Measurements from ENCODE around the gene LTBP1. TPM values are rescaled to one million over a fixed set of nuclear protein-coding genes. Genes with fewer than 3 reads are reported as not detected.

Gene LTBP1
- total RNA-seq, 1 donor from 2014 or later, result 0.07 TPM

DNA sequence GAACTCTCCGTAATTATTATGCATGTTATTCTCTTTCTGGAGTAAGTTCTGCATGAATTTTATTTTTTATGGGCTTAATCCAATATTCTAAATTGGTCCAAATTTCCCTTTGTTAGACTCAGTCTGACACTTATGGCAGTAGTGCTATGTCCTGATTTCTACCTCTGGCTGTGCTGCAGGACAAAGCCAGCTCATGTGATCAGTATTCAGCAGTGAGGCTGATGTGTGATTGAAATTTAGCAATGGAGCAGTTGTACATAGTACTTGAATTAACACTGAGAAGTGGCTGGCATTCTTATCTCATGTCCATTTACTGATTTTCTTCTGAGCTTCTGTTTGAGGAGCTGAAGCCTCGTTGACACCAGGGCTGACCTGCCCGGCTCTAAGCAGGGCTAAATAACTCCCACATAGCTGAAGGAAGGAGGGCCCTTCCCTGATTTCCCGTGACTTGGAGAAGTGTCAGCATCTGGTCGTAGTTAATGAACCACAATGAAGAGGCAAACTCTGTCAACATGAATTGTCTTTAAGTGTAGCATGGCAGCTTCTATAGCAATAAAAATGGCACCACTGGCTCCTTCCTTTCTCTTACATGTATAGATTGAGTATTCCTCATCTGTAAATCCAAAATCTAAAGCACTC lies 370.7 kb downstream of the LTBP1 start:
- CTCF ChIA-PET, result no interaction called here
- no peaks in the 10 kb centered on the region for H3K9me3 Mint-ChIP-seq
- ATAC-seq (ENCODE audit: low read depth) (no peak), DNase-seq (no peak)
- TF ChIP-seq, protein P1, sequence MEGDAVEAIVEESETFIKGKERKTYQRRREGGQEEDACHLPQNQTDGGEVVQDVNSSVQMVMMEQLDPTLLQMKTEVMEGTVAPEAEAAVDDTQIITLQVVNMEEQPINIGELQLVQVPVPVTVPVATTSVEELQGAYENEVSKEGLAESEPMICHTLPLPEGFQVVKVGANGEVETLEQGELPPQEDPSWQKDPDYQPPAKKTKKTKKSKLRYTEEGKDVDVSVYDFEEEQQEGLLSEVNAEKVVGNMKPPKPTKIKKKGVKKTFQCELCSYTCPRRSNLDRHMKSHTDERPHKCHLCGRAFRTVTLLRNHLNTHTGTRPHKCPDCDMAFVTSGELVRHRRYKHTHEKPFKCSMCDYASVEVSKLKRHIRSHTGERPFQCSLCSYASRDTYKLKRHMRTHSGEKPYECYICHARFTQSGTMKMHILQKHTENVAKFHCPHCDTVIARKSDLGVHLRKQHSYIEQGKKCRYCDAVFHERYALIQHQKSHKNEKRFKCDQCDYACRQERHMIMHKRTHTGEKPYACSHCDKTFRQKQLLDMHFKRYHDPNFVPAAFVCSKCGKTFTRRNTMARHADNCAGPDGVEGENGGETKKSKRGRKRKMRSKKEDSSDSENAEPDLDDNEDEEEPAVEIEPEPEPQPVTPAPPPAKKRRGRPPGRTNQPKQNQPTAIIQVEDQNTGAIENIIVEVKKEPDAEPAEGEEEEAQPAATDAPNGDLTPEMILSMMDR (IDR thresholded peaks at IDR 0.05), result no peak
- H3K4me1 Mint-ChIP-seq, result peaks cover 13% of the 10 kb centered on the region
- H3K27ac Mint-ChIP-seq, result no peak overlapping the region
- POLR2A ChIA-PET, result no interaction called here
- no peak overlapping the region for H3K4me3 Mint-ChIP-seq
- intact Hi-C loops (cut with micrococcal nuclease), result no loop called here
- no peaks in the 10 kb centered on the region for H3K36me3 Mint-ChIP-seq (ENCODE audit: low read depth)
- H3K27me3 Mint-ChIP-seq, result peaks cover 4% of the 10 kb centered on the region

DNA sequence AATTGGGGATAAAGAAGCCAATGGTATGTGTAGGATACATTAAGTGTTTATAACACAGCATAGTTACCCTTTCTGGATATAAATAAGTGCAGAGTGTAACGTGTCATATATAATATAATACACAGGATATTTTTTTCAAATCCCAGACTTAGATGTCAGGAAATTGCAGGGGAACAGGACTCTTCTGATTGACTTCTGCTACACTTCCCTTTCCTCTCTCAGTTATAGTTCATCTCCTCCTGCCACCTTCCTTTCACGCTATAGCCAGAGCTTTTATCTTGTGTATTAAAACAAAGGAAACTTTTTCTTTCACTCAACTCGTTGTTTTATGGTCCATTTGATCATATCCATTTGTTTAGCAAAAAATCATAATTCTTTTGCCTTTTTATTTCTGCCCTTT lies 371.7 kb downstream of the LTBP1 start:
- intact Hi-C loops (cut with micrococcal nuclease), result no loop called here
- Mint-ChIP-seq H3K27ac (no peak overlapping the region), H3K9me3 (no peaks in the 10 kb centered on the region), H3K36me3 (ENCODE audit: low read depth) (no peaks in the 10 kb centered on the region), H3K27me3 (no peaks in the 10 kb centered on the region), H3K4me3 (no peak overlapping the region), H3K4me1 (peaks cover 21% of the 10 kb centered on the region)
- TF ChIP-seq, protein P1 (IDR thresholded peaks at IDR 0.05), result no peak
- ATAC-seq (ENCODE audit: low read depth) (no peak), DNase-seq (no peak)
- ChIA-PET CTCF (no interaction called here), POLR2A (no interaction called here)

- TF ChIP-seq, protein P1 (IDR thresholded peaks at IDR 0.05), result no peak
- peaks cover 21% of the 10 kb centered on the region for H3K4me1 Mint-ChIP-seq
- CTCF ChIA-PET, result no interaction called here
- no peak overlapping the region for H3K4me3 Mint-ChIP-seq
- no peaks in the 10 kb centered on the region for H3K27me3 Mint-ChIP-seq
- intact Hi-C loops (cut with micrococcal nuclease), result no loop called here
- H3K9me3 Mint-ChIP-seq, result no peaks in the 10 kb centered on the region
- POLR2A ChIA-PET, result no interaction called here
- no peak overlapping the region for H3K27ac Mint-ChIP-seq
- DNase-seq, result no peak
- ATAC-seq (ENCODE audit: low read depth), result no peak
- H3K36me3 Mint-ChIP-seq (ENCODE audit: low read depth), result no peaks in the 10 kb centered on the region
Measured at GRCh38 chr2:33320573-33320972, 373.8 kb downstream of the LTBP1 start.

DNA sequence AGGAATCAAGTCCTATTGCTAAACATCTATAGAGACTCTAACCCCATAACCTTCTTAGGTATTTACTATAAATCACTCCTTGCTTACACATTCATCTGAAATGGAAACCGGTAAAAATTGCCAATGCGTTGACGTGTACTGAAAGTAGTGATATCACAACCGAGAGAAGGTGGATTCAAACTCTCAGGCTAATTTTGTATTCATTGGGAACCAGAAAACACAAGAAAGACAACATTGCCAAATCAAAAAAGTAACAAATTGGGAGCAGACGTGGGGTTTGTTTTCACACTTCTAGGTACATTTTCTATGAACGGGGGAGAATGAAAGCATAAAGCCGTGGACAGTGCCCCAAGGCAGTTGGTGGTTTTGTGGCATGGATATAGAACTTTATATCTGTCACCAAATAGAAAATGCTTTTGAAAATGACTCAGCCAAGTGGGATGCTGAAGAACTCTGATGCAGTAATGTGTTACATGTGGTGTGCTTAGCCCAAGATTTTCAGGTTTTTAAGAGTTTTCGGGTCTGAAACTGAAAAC lies 374.6 kb downstream of the LTBP1 start:
- H3K36me3 Mint-ChIP-seq (ENCODE audit: low read depth), result no peaks in the 10 kb centered on the region
- no peaks in the 10 kb centered on the region for H3K9me3 Mint-ChIP-seq
- H3K27me3 Mint-ChIP-seq, result no peaks in the 10 kb centered on the region
- no peak overlapping the region for H3K27ac Mint-ChIP-seq
- DNase-seq (no peak), ATAC-seq (ENCODE audit: low read depth) (no peak)
- peaks cover 21% of the 10 kb centered on the region for H3K4me1 Mint-ChIP-seq
- ChIA-PET CTCF (no interaction called here), POLR2A (interaction anchor here (0.7 kb wide), 1 partner anchor 51 kb away, joined by 3 read pairs; no protein-coding TSS in a partner anchor)
- intact Hi-C loops (cut with micrococcal nuclease), result no loop called here
- H3K4me3 Mint-ChIP-seq, result no peak overlapping the region
- TF ChIP-seq, protein P1 (IDR thresholded peaks at IDR 0.05), result no peak

DNA sequence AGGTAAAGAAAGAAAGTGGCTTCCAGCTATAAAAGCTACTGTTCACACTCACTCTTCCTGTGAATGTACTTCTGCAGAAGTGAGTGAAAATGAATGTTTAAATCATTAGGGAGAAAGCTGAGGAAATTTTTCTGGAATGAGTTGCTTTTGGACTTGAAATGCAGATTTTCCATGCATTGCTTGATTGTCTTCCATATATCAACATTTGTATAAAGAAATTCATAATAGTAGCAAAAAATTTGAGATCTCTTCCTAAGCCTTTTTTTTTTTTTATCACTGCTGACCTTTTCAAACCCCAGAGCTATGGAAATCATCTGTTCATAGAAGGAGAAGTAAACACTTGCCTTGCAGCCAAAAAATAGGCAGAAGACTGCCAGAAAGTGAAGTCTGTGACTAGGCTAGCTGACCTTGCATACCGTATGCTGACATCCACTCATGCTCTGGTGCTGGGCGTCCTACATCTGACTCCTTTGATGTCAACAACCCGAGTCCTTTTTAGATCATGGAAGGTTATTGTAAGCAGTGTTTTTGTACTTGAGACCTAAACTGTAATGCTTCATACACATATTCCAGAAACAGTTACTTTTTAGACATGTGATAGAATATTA lies 375.2 kb downstream of the LTBP1 start:
- intact Hi-C loops (cut with micrococcal nuclease), result loop anchor here (2.0 kb wide), 1 partner anchor 15 kb away; no protein-coding TSS in a partner anchor
- ChIA-PET POLR2A (interaction anchor here (0.7 kb wide), 1 partner anchor 50 kb away, joined by 3 read pairs; no protein-coding TSS in a partner anchor), CTCF (no interaction called here)
- TF ChIP-seq, protein P1 (IDR thresholded peaks at IDR 0.05), result no peak
- Mint-ChIP-seq H3K36me3 (ENCODE audit: low read depth) (no peaks in the 10 kb centered on the region), H3K9me3 (no peaks in the 10 kb centered on the region), H3K4me1 (peaks cover 21% of the 10 kb centered on the region), H3K4me3 (no peak overlapping the region), H3K27me3 (no peaks in the 10 kb centered on the region), H3K27ac (no peak overlapping the region)
- ATAC-seq (ENCODE audit: low read depth), result no peak
- no peak for DNase-seq

All from activated B cell treated with CpG ODN at 0.5 μM for 24 hours (primary cell).